GM19463 (cell line): ENCODE results near the gene ANP32E.
A peak's percentile ranks its signal among the peaks of the same experiment; 100 is the strongest.
"Not testable (repeated sequence)": the region's sequence is repeated elsewhere in the genome, so short reads cannot be mapped to it uniquely, and the experiment has no call there.

Source experiments
- ATAC-seq: cut with Tn5 transposase; IDR thresholded peaks from one replicate; pipeline ENCODE4 v1.9.1; 2021; ENCODE audit warnings: mild to moderate bottlenecking, moderate library complexity; ENCODE audit not compliant: unreplicated experiment

ANP32E gene

GRCh38 chr1:150257624-150258585, 22.0 kb upstream of the ANP32E start, which contains the start of gene CA14:
TSS of gene CA14 (plus strand) at chr1:150257774. CDS start at chr1:150258129, 355 bp downstream.
- ATAC-seq: no peak

- no peak for ATAC-seq
These were observed 20.8 kb upstream of the ANP32E start for GRCh38 chr1:150256554-150257341.

GRCh38 chr1:150256198-150256553, 20.3 kb upstream of the ANP32E start:
- ATAC-seq: no peak

GRCh38 chr1:150249936-150250335, 14.0 kb upstream of the ANP32E start:
- ATAC-seq: no peak

- ATAC-seq: no peak
These were observed 7.1 kb upstream of the ANP32E start for GRCh38 chr1:150243003-150243402.

- no peak for ATAC-seq
These were observed 1.8 kb upstream of the ANP32E start for GRCh38 chr1:150237746-150238145.

GRCh38 chr1:150237176-150237575, 1.3 kb upstream of the ANP32E start:
- ATAC-seq: not testable (repeated sequence)

GRCh38 chr1:150236614-150237100, 745 bp upstream of the ANP32E start:
- no peak for ATAC-seq

GRCh38 chr1:150235294-150235851, 539 bp downstream of the ANP32E start:
- ATAC-seq: no peak

- peak; percentile 48 for ATAC-seq
These were observed 1.2 kb downstream of the ANP32E start for GRCh38 chr1:150234566-150235293.

GRCh38 chr1:150234309-150234565, 1.7 kb downstream of the ANP32E start:
- ATAC-seq: no peak

GRCh38 chr1:150233359-150234308, 2.3 kb downstream of the ANP32E start:
- no peak for ATAC-seq

GRCh38 chr1:150232921-150233320, 3.0 kb downstream of the ANP32E start:
- ATAC-seq: not testable (repeated sequence)

- ATAC-seq: not testable (repeated sequence)
These were observed 7.7 kb downstream of the ANP32E start for GRCh38 chr1:150228246-150228645.

GRCh38 chr1:150227228-150227627, 8.7 kb downstream of the ANP32E start:
- ATAC-seq: no peak

- no peak for ATAC-seq
These were observed 9.4 kb downstream of the ANP32E start for GRCh38 chr1:150226486-150226885.

GRCh38 chr1:150225546-150225945, 10.4 kb downstream of the ANP32E start:
- ATAC-seq: no peak

- no peak for ATAC-seq
These were observed 10.9 kb downstream of the ANP32E start for GRCh38 chr1:150224983-150225382.

- no peak for ATAC-seq
These were observed 14.4 kb downstream of the ANP32E start for GRCh38 chr1:150221552-150221951.

GRCh38 chr1:150215855-150216254, 20.1 kb downstream of the ANP32E start:
- not testable (repeated sequence) for ATAC-seq
